Mucosa of rectum (tissue), 2 donors: ENCODE measurements around the gene SOX6.

Experiments
- H3K27ac ChIP-seq, 2 donors: one replicate each; pipeline ENCODE4 v1.7.0; 2013; ENCODE audit warnings: inconsistent platforms in 2 of 2, low read depth in 2 of 2, low read length in 2 of 2
- H3K27me3 ChIP-seq, 2 donors: one replicate each; pipeline ENCODE4 v1.7.0; 2013; ENCODE audit warnings: low read length in 2 of 2; ENCODE audit not compliant: control insufficient read depth in 2 of 2, insufficient read depth in 2 of 2
- H3K36me3 ChIP-seq, 2 donors: one replicate each; pipeline ENCODE4 v1.7.0; 2013; ENCODE audit warnings: low read length in 2 of 2; ENCODE audit not compliant: control insufficient read depth in 2 of 2, insufficient read depth in 2 of 2
- H3K4me1 ChIP-seq, 2 donors: one replicate each; pipeline ENCODE4 v1.7.0; 2013; ENCODE audit warnings: low read length in 2 of 2, mild to moderate bottlenecking in 1 of 2; ENCODE audit not compliant: control insufficient read depth in 2 of 2, insufficient read depth in 2 of 2
- H3K4me3 ChIP-seq, 2 donors: one replicate each; pipeline ENCODE4 v1.7.0; 2013; ENCODE audit warnings: low read length in 2 of 2
- H3K9ac ChIP-seq, 2 donors: one replicate each; pipeline ENCODE4 v1.7.0; 2013; ENCODE audit warnings: low read length in 2 of 2, low read depth in 1 of 2, mild to moderate bottlenecking in 1 of 2
- H3K9me3 ChIP-seq, 2 donors: one replicate each; pipeline ENCODE4 v1.7.0; 2013; ENCODE audit warnings: low read length in 2 of 2; ENCODE audit not compliant: control insufficient read depth in 2 of 2
- donor health status: healthy.
- donor health status: Normal muscosa, but diverticular disease.

The SOX6 gene

GRCh38 chr11:16301462-16301861 is 54.9 kb downstream of the SOX6 start:
- H3K36me3 ChIP-seq, result no peaks in the 10 kb centered on the region
- no peak overlapping the region for H3K9ac ChIP-seq
- H3K27me3 ChIP-seq, result no peaks in the 10 kb centered on the region
- H3K4me1 ChIP-seq, result peaks cover 0 to 2% of the 10 kb centered on the region in 2 donors
- H3K4me3 ChIP-seq, result no peak overlapping the region
- no peak overlapping the region for H3K27ac ChIP-seq
- no peaks in the 10 kb centered on the region for H3K9me3 ChIP-seq

- Histone ChIP-seq H3K9ac (no peak overlapping the region), H3K27ac (no peak overlapping the region), H3K9me3 (no peaks in the 10 kb centered on the region), H3K4me3 (no peak overlapping the region), H3K36me3 (no peaks in the 10 kb centered on the region), H3K27me3 (no peaks in the 10 kb centered on the region), H3K4me1 (peaks cover 0 to 2% of the 10 kb centered on the region in 2 donors)
Observed at GRCh38 chr11:16299884-16300782, 56.2 kb downstream of the SOX6 start.

GRCh38 chr11:16299390-16299789 is 57.0 kb downstream of the SOX6 start:
- peaks cover 0 to 2% of the 10 kb centered on the region in 2 donors for H3K4me1 ChIP-seq
- H3K4me3 ChIP-seq, result no peak overlapping the region
- H3K36me3 ChIP-seq, result no peaks in the 10 kb centered on the region
- H3K27me3 ChIP-seq, result no peaks in the 10 kb centered on the region
- H3K9me3 ChIP-seq, result no peaks in the 10 kb centered on the region
- H3K9ac ChIP-seq, result no peak overlapping the region
- H3K27ac ChIP-seq, result no peak overlapping the region

GRCh38 chr11:16297332-16297731 is 59.0 kb downstream of the SOX6 start:
- H3K27ac ChIP-seq, result no peak overlapping the region
- H3K4me3 ChIP-seq, result no peak overlapping the region
- no peaks in the 10 kb centered on the region for H3K36me3 ChIP-seq
- peaks cover 0 to 2% of the 10 kb centered on the region in 2 donors for H3K4me1 ChIP-seq
- no peaks in the 10 kb centered on the region for H3K27me3 ChIP-seq
- H3K9ac ChIP-seq, result no peak overlapping the region
- H3K9me3 ChIP-seq, result no peaks in the 10 kb centered on the region

GRCh38 chr11:16296273-16296672 is 60.1 kb downstream of the SOX6 start:
- no peak overlapping the region for H3K4me3 ChIP-seq

GRCh38 chr11:16295592-16295991 is 60.8 kb downstream of the SOX6 start:
- Histone ChIP-seq H3K4me3 (no peak overlapping the region), H3K4me1 (peaks cover 0 to 2% of the 10 kb centered on the region in 2 donors), H3K9ac (no peak overlapping the region), H3K27me3 (no peaks in the 10 kb centered on the region), H3K36me3 (no peaks in the 10 kb centered on the region), H3K27ac (no peak overlapping the region), H3K9me3 (no peaks in the 10 kb centered on the region)

More at GRCh38 chr11:16296273-16296672, 60.1 kb downstream of the SOX6 start:
- Histone ChIP-seq H3K9ac (no peak overlapping the region), H3K9me3 (no peaks in the 10 kb centered on the region), H3K4me1 (peaks cover 0 to 2% of the 10 kb centered on the region in 2 donors), H3K36me3 (no peaks in the 10 kb centered on the region), H3K27ac (no peak overlapping the region), H3K27me3 (no peaks in the 10 kb centered on the region)

GRCh38 chr11:16293204-16293681 is 63.1 kb downstream of the SOX6 start:
- no peaks in the 10 kb centered on the region for H3K9me3 ChIP-seq
- H3K4me3 ChIP-seq, result no peak overlapping the region

GRCh38 chr11:16292167-16292859 is 64.0 kb downstream of the SOX6 start:
- Histone ChIP-seq H3K27ac (no peak overlapping the region), H3K4me1 (no peaks in the 10 kb centered on the region), H3K9me3 (no peaks in the 10 kb centered on the region), H3K9ac (no peak overlapping the region), H3K27me3 (no peaks in the 10 kb centered on the region), H3K4me3 (no peak overlapping the region), H3K36me3 (no peaks in the 10 kb centered on the region)

More at GRCh38 chr11:16293204-16293681, 63.1 kb downstream of the SOX6 start:
- no peaks in the 10 kb centered on the region for H3K4me1 ChIP-seq
- H3K27ac ChIP-seq, result no peak overlapping the region
- no peak overlapping the region for H3K9ac ChIP-seq
- H3K36me3 ChIP-seq, result no peaks in the 10 kb centered on the region
- H3K27me3 ChIP-seq, result no peaks in the 10 kb centered on the region

- Histone ChIP-seq H3K4me3 (no peak overlapping the region), H3K27ac (no peak overlapping the region), H3K27me3 (no peaks in the 10 kb centered on the region), H3K9me3 (no peaks in the 10 kb centered on the region), H3K4me1 (no peaks in the 10 kb centered on the region), H3K9ac (no peak overlapping the region), H3K36me3 (no peaks in the 10 kb centered on the region)
Observed at GRCh38 chr11:16291729-16292128, 64.6 kb downstream of the SOX6 start.

- Histone ChIP-seq H3K4me3 (no peak overlapping the region), H3K9ac (no peak overlapping the region), H3K36me3 (no peaks in the 10 kb centered on the region), H3K27ac (no peak overlapping the region), H3K4me1 (no peaks in the 10 kb centered on the region), H3K27me3 (no peaks in the 10 kb centered on the region), H3K9me3 (no peaks in the 10 kb centered on the region)
Observed at GRCh38 chr11:16289541-16289940, 66.8 kb downstream of the SOX6 start.
